Liver (tissue), 9 donors: ENCODE data around the gene TMEM125. TPM values are rescaled to one million over a fixed set of nuclear protein-coding genes. Genes with fewer than 3 reads are reported as not detected.

Source experiments
- DNase-seq: peaks from one replicate; pipeline ENCODE4 v3.0.0-alpha.2; 2017; ENCODE audit warnings: low spot score
- H3K27ac ChIP-seq, 2 donors: one replicate each; pipeline ENCODE4 v1.7.0; 2013; ENCODE audit warnings: inconsistent platforms in 2 of 2, low read length in 2 of 2, control low read depth in 1 of 2, low read depth in 1 of 2, mild to moderate bottlenecking in 1 of 2
- H3K27me3 ChIP-seq, 4 donors: one replicate each; pipeline versions ENCODE4 v1.6.1 to v1.7.0; 2013; ENCODE audit warnings: low read length in 3 of 4, inconsistent platforms in 1 of 4, mild to moderate bottlenecking in 1 of 4, moderate library complexity in 1 of 4; ENCODE audit not compliant: control insufficient read depth in 4 of 4, insufficient read depth in 4 of 4
- H3K36me3 ChIP-seq, 4 donors: one replicate each; pipeline versions ENCODE4 v1.6.1 to v1.7.0; 2013; ENCODE audit warnings: low read length in 3 of 4, mild to moderate bottlenecking in 3 of 4, low read depth in 1 of 4, moderate library complexity in 1 of 4; ENCODE audit not compliant: control insufficient read depth in 4 of 4, insufficient read depth in 3 of 4
- H3K4me1 ChIP-seq, 4 donors: one replicate each; pipeline versions ENCODE4 v1.6.1 to v1.7.0; 2013; ENCODE audit warnings: low read length in 3 of 4, mild to moderate bottlenecking in 3 of 4, moderate library complexity in 1 of 4; ENCODE audit not compliant: control insufficient read depth in 4 of 4, insufficient read depth in 4 of 4
- H3K4me3 ChIP-seq, 3 donors: one replicate each; pipeline versions ENCODE4 v1.6.1 to v1.7.0; 2013; ENCODE audit warnings: low read length in 3 of 3, control low read depth in 1 of 3, low read depth in 1 of 3, mild to moderate bottlenecking in 1 of 3
- H3K9ac ChIP-seq, 2 donors: one replicate each; pipeline ENCODE4 v1.7.0; 2013; ENCODE audit warnings: low read length in 2 of 2, mild to moderate bottlenecking in 2 of 2, moderate library complexity in 2 of 2, control low read depth in 1 of 2, low read depth in 1 of 2
- H3K9me3 ChIP-seq, 4 donors: one replicate each; pipeline versions ENCODE4 v1.6.1 to v1.7.0; 2013; ENCODE audit warnings: low read length in 3 of 4; ENCODE audit not compliant: control insufficient read depth in 4 of 4
- EGR1 ChIP-seq, 2 donors: IDR thresholded peaks; 2 replicates each; pipeline ENCODE4 v1.6.1; 2016 to 2018; ENCODE audit warnings: antibody characterized with exemption in 2 of 2, low read depth in 2 of 2
- FOXA1 ChIP-seq: IDR thresholded peaks from 2 replicates; pipeline ENCODE4 v1.6.1; 2016; ENCODE audit warnings: antibody characterized with exemption
- FOXA2 ChIP-seq: IDR thresholded peaks from 2 replicates; pipeline ENCODE4 v1.6.1; 2016; ENCODE audit warnings: antibody characterized with exemption
- GABPA ChIP-seq, 2 donors: IDR thresholded peaks in 1 of 2; conservative IDR thresholded peaks in 1 of 2; 2 replicates each; pipeline ENCODE4 v1.6.1; 2016; ENCODE audit warnings: antibody characterized with exemption in 2 of 2, mild to moderate bottlenecking in 1 of 2, moderate library complexity in 1 of 2
- HNF4G ChIP-seq: IDR thresholded peaks from 2 replicates; pipeline ENCODE4 v1.6.1; 2016; ENCODE audit warnings: antibody characterized with exemption
- JUND ChIP-seq, 2 donors: IDR thresholded peaks; 2 replicates each; pipeline ENCODE4 v1.6.1; 2016; ENCODE audit warnings: antibody characterized with exemption in 2 of 2
- NR2F2 ChIP-seq: IDR thresholded peaks from 2 replicates; pipeline ENCODE4 v1.6.1; 2016; ENCODE audit warnings: antibody characterized with exemption
- RAD21 ChIP-seq, 2 donors: IDR thresholded peaks; 2 replicates each; pipeline ENCODE4 v1.6.1; 2016; ENCODE audit warnings: antibody characterized with exemption in 2 of 2, mild to moderate bottlenecking in 2 of 2
- RXRA ChIP-seq, 2 donors: IDR thresholded peaks; 2 replicates each; pipeline ENCODE4 v1.6.1; 2017 to 2018; ENCODE audit warnings: antibody characterized with exemption in 2 of 2, mild to moderate bottlenecking in 1 of 2
- SP1 ChIP-seq: IDR thresholded peaks from 2 replicates; pipeline ENCODE4 v1.6.1; 2018; ENCODE audit warnings: antibody characterized with exemption, mild to moderate bottlenecking
- TAF1 ChIP-seq: conservative IDR thresholded peaks from 2 replicates; pipeline ENCODE4 v1.6.1; 2016; ENCODE audit warnings: antibody characterized with exemption, mild to moderate bottlenecking
- YY1 ChIP-seq: IDR thresholded peaks from 2 replicates; pipeline ENCODE4 v1.6.1; 2016; ENCODE audit warnings: antibody characterized with exemption, mild to moderate bottlenecking
- whole genome bisulfite sequencing: extraction: QIAGEN DNeasy Blood & Tissue Kit; methylation state at CpG from one replicate; pipeline ENCODE4 v1.1.7; 2013; 5-methylcytosine and 5-hydroxymethylcytosine counted together
- polyA plus RNA-seq, 2 donors: library from polyadenylated mRNA; stranded (reverse) in 1 of 2; unstranded in 1 of 2; fragments of 200-250 nt in 1 of 2; fragments of >200 nt in 1 of 2; fragmentation: Nextera tagmentation in 1 of 2; extraction: Ambion mirVana in 1 of 2; gene quantifications; one replicate each; pipeline versions ENCODE4 v1.2.1 to v1.2.3, GENCODE V29; 2013 to 2015
- total RNA-seq, 2 donors: library from RNA; depleted of rRNA; stranded (reverse); fragments of >200 nt; gene quantifications; one replicate each; pipeline ENCODE4 v1.2.3, GENCODE V29; 2014
- TF ChIP-seq, protein P1 (sequence below): IDR thresholded peaks from 2 replicates; pipeline ENCODE4 v1.6.1; 2016; ENCODE audit warnings: antibody characterized with exemption
- TF ChIP-seq, protein P2 (sequence below): IDR thresholded peaks from 2 replicates; pipeline ENCODE4 v1.6.1; 2016; ENCODE audit warnings: antibody characterized with exemption
- TF ChIP-seq, protein P3 (sequence below): IDR thresholded peaks from 2 replicates; pipeline ENCODE4 v1.6.1; 2016; ENCODE audit warnings: antibody characterized with exemption, mild to moderate bottlenecking
- TF ChIP-seq, protein P4 (sequence below): fragments of 150-350 bp; IDR thresholded peaks from 2 replicates; pipeline ENCODE4 v1.5.1; 2017; ENCODE audit warnings: improper control_type of control experiment, low read depth, low read length; ENCODE audit not compliant: missing input control
- donor health status: healthy.
- donor health status: healthy.
- donor health status: healthy.
- donor health status: healthy.
- donor health status: healthy.

Gene TMEM125
- total and polyA plus RNA-seq, 4 donors: 0.21 to 1.0 (median 0.69) TPM

DNA sequence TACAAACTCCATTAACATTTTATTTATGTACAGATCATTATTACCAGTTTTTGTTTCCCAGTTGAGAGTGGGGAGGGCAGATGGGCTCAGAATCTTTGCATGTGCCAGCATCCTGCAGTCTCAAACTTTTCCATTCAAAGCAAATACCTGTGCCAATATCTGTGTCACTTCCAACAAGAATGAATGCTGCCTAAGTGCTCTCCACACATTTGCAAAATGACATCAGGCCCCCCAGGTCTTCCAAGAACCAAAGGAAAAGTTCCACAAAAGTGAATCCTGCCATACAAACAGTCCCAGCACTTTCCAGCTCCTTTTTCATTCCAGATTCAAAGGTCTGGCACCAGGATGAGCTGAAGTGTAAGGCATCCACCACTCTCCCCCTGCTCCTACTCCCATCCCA is 29.3 kb downstream of the TMEM125 start:
- Histone ChIP-seq H3K36me3 (no peaks in the 10 kb centered on the region), H3K27ac (no peak overlapping the region), H3K4me3 (no peak overlapping the region), H3K27me3 (no peaks in the 10 kb centered on the region), H3K9ac (no peak overlapping the region), H3K9me3 (no peaks in the 10 kb centered on the region), H3K4me1 (peaks cover 9 to 31% (median 19%) of the 10 kb centered on the region in 4 donors)
- no peak for DNase-seq
- TF ChIP-seq YY1: no peak
- no peak for TF ChIP-seq RAD21 (IDR thresholded peaks at IDR 0.05)
- TF ChIP-seq JUND (IDR thresholded peaks at IDR 0.05): no peak
- TF ChIP-seq, protein P1, sequence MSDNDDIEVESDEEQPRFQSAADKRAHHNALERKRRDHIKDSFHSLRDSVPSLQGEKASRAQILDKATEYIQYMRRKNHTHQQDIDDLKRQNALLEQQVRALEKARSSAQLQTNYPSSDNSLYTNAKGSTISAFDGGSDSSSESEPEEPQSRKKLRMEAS: no peak
- no peak for TF ChIP-seq NR2F2
- TF ChIP-seq RXRA (IDR thresholded peaks at IDR 0.05): no peak
- no peak for TF ChIP-seq GABPA (IDR thresholded peaks at IDR 0.05 in 1 of 2, conservative IDR thresholded peaks at IDR 0.05 in 1 of 2)
- TF ChIP-seq EGR1 (IDR thresholded peaks at IDR 0.05; ENCODE audit: low read depth in 2 of 2): no peak
- TF ChIP-seq, protein P2, sequence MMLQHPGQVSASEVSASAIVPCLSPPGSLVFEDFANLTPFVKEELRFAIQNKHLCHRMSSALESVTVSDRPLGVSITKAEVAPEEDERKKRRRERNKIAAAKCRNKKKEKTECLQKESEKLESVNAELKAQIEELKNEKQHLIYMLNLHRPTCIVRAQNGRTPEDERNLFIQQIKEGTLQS: no peak
- TF ChIP-seq, protein P3, sequence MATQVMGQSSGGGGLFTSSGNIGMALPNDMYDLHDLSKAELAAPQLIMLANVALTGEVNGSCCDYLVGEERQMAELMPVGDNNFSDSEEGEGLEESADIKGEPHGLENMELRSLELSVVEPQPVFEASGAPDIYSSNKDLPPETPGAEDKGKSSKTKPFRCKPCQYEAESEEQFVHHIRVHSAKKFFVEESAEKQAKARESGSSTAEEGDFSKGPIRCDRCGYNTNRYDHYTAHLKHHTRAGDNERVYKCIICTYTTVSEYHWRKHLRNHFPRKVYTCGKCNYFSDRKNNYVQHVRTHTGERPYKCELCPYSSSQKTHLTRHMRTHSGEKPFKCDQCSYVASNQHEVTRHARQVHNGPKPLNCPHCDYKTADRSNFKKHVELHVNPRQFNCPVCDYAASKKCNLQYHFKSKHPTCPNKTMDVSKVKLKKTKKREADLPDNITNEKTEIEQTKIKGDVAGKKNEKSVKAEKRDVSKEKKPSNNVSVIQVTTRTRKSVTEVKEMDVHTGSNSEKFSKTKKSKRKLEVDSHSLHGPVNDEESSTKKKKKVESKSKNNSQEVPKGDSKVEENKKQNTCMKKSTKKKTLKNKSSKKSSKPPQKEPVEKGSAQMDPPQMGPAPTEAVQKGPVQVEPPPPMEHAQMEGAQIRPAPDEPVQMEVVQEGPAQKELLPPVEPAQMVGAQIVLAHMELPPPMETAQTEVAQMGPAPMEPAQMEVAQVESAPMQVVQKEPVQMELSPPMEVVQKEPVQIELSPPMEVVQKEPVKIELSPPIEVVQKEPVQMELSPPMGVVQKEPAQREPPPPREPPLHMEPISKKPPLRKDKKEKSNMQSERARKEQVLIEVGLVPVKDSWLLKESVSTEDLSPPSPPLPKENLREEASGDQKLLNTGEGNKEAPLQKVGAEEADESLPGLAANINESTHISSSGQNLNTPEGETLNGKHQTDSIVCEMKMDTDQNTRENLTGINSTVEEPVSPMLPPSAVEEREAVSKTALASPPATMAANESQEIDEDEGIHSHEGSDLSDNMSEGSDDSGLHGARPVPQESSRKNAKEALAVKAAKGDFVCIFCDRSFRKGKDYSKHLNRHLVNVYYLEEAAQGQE: no peak
- no peak for TF ChIP-seq FOXA2
- TF ChIP-seq SP1: no peak
- no peak for TF ChIP-seq HNF4G
- TF ChIP-seq TAF1: no peak
- TF ChIP-seq, protein P4, sequence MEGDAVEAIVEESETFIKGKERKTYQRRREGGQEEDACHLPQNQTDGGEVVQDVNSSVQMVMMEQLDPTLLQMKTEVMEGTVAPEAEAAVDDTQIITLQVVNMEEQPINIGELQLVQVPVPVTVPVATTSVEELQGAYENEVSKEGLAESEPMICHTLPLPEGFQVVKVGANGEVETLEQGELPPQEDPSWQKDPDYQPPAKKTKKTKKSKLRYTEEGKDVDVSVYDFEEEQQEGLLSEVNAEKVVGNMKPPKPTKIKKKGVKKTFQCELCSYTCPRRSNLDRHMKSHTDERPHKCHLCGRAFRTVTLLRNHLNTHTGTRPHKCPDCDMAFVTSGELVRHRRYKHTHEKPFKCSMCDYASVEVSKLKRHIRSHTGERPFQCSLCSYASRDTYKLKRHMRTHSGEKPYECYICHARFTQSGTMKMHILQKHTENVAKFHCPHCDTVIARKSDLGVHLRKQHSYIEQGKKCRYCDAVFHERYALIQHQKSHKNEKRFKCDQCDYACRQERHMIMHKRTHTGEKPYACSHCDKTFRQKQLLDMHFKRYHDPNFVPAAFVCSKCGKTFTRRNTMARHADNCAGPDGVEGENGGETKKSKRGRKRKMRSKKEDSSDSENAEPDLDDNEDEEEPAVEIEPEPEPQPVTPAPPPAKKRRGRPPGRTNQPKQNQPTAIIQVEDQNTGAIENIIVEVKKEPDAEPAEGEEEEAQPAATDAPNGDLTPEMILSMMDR: no peak
- TF ChIP-seq FOXA1: no peak

DNA sequence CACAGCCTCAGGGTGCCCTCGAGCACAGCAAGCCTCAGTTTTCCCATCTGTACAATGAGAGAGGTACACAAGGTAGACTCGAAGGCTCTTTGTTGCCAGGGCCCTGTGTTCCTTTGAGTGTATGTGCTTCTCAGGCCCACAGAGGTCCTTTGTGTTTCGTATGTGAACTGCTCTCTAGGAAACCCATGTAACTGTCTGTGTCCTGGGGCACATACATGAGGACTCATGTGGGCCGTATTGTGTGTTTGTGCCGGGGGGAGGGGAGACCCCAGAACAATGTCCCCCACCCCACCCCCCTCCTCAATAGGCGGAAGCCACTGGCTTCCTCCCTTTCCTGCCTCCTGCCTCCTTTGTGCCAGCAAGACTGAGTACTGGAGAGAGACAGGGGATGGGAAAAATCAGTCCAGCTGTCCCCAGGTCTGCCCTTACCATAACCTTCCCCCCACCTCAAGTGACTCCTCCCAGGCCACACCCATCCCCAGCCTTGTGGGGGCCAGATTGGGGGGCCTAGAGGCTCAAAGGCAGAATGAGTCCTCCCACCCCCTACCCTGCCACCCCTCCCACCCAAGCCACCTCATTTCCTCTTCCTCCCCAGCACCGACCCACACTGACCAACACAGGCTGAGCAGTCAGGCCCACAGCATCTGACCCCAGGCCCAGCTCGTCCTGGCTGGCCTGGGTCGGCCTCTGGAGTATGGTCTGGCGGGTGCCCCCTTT is 30.8 kb downstream of the TMEM125 start, which contains the start of gene TIE1:
TSS of gene TIE1 (plus strand) at position 605 of the 717 bp plus-strand sequence. CDS start at position 695, 90 bp downstream.
- H3K36me3 ChIP-seq: no peaks in the 10 kb centered on the region
- H3K4me3 ChIP-seq: no peak within 1 kb of the TSS
- no peak for TF ChIP-seq GABPA (IDR thresholded peaks at IDR 0.05 in 1 of 2, conservative IDR thresholded peaks at IDR 0.05 in 1 of 2)
- H3K27me3 ChIP-seq: no peaks in the 10 kb centered on the region
- 81% methylated on average over 10 of the region's 10 CpGs for WGBS
- H3K27ac ChIP-seq: peak within 1 kb of the TSS; percentile 54 to 57
- H3K9me3 ChIP-seq: no peaks in the 10 kb centered on the region
- peaks cover 10 to 26% (median 19%) of the 10 kb centered on the region in 4 donors for H3K4me1 ChIP-seq
- no peak within 1 kb of the TSS for H3K9ac ChIP-seq
- DNase-seq: no peak
